Measurements from ENCODE around the gene NPFF.
A peak's percentile ranks its signal among the peaks of the same experiment; 100 is the strongest.

Gene NPFF

DNA sequence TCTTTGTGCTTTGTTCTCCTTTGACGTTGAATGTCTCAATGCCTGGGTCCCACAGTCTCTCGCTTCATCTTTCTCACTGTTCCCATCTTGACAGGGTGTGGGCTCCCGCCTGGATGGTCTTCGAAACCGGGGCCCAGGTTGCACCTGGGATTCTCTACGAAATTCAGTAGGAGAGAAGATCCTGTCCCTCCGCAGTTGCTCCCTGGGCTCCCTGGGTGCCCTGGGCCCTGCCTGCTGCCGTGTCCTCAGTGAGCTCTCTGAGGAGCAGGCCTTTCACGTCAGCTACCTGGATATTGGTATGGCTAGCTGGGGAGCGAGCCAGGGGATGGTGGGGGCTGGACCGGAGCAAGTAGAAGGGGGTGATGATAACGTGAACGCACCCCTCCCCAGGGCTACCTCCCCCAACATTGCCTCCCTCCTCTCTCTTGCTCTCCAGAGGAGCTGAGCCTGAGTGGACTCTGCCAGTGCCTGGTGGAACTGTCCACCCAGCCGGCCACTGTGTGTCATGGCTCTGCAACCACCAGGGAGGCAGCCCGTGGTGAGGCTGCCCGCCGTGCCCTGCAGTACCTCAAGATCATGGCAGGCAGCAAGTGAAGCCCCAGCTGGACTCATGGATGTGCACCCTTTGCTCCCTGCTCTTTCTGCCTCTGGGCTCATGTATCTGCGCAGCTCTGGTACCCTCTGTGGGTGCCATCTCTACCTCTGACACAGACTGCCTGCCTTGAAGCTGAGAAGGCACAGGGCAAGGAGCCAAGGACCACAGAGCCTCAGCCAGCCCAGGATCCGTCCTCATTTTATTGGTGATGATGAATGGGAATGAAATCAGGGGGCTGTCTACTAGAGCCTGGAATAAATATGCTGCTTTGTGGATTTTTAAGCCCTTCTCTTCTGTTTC lies 1.5 kb downstream of the NPFF start:
- TF ChIP-seq, protein P1, sequence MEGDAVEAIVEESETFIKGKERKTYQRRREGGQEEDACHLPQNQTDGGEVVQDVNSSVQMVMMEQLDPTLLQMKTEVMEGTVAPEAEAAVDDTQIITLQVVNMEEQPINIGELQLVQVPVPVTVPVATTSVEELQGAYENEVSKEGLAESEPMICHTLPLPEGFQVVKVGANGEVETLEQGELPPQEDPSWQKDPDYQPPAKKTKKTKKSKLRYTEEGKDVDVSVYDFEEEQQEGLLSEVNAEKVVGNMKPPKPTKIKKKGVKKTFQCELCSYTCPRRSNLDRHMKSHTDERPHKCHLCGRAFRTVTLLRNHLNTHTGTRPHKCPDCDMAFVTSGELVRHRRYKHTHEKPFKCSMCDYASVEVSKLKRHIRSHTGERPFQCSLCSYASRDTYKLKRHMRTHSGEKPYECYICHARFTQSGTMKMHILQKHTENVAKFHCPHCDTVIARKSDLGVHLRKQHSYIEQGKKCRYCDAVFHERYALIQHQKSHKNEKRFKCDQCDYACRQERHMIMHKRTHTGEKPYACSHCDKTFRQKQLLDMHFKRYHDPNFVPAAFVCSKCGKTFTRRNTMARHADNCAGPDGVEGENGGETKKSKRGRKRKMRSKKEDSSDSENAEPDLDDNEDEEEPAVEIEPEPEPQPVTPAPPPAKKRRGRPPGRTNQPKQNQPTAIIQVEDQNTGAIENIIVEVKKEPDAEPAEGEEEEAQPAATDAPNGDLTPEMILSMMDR (IDR thresholded peaks at IDR 0.05; ENCODE audit: insufficient read depth, low read depth, low read length, missing control alignments): no peak
- H3K4me3 ChIP-seq (ENCODE audit: low read length): no peak overlapping the region
- DNase-seq (ENCODE audit: low read depth): no peak

DNA sequence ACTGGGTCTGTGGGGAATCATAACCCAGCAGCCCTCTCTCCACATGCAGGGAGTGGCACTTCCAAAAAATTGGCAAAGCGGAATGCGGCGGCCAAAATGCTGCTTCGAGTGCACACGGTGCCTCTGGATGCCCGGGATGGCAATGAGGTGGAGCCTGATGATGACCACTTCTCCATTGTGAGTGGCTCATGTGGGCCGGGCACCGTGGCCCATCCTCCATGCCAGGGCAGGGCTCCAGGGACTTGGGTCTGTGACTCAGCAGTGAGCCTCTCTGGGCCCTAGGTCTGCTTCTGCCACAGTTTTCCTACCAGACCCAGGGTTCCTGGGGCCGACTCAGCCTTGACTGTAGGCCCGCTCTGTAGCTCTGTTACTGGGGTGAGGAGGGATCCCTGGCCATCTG lies 2.2 kb downstream of the NPFF start:
- no peak overlapping the region for H3K4me3 ChIP-seq (ENCODE audit: low read length)
- TF ChIP-seq, protein P1 (IDR thresholded peaks at IDR 0.05; ENCODE audit: insufficient read depth, low read depth, low read length, missing control alignments): no peak
- no peak for DNase-seq (ENCODE audit: low read depth)

DNA sequence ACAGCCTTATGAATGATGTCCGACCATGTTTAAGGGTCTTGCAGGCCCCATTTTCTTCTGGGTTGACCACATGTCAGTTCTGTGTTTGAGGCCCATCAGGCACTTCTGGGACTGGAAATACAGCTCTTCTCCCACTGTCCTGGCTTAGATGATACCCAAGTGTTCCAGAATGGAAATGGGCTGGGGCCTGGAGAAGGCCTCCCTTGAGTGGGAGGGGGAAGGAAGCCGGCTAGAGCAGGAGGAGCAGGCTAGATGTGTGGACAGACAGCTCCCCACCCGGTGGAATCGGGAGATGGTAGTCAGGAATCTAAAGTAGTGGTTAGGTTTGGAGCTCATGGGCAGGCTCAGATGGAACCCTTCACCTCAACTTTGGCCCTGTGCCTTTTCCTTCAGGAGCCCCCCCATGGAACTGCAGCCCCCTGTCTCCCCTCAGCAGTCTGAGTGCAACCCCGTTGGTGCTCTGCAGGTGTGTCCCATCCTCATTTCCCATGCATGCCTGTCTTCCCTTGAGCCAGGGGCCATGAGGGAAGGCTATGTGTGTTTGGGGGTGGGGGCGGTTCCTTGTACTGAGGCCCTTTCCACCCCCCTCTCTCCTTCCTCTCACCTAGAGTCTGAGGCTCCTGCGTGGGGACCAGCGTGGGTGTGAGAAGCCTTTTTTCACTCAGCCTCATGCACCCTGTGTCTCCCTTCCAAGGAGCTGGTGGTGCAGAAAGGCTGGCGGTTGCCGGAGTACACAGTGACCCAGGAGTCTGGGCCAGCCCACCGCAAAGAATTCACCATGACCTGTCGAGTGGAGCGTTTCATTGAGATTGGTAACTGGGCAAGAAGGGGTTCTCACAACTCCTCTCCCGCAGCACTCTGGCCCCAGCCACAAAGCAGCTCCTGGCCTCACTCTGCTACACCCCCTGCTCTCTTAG lies 3.0 kb downstream of the NPFF start:
- TF ChIP-seq, protein P1 (IDR thresholded peaks at IDR 0.05; ENCODE audit: insufficient read depth, low read depth, low read length, missing control alignments): no peak
- no peak overlapping the region for H3K4me3 ChIP-seq (ENCODE audit: low read length)
- DNase-seq (ENCODE audit: low read depth): no peak

DNA sequence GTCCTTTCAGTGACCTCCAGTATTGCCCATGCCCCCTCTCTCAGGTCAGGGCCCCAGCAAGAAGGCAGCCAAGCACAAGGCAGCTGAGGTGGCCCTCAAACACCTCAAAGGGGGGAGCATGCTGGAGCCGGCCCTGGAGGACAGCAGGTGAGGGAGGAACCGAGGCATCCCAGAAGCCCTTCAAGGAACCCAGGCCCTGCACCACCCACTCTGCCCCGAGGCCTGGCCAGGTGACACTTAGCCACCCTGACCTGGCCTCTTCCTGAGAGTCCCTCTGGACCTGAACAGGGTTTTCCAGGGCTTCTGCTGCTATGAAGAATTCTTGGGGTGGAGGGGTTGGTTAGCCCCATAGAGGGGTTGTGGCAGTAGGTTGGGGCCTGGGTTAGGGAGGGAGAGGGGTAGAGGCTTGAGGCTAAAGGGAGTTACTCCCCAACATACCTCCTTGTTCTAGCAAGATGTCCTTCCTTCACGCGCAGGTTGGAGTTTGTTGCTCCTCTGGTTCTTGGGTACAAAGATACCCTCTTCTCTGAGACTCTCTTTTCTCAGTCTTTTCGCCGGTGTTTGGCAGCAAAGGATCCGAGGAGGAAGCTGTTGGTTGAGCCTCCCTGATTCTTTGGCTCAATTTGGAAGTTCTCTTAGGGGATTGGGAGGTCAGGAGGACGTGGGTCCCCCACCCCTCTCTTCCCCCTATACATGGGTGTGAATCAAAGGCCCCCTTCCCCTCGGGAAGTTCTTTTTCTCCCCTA lies 4.1 kb downstream of the NPFF start:
- no peak for DNase-seq (ENCODE audit: low read depth)
- TF ChIP-seq, protein P1 (IDR thresholded peaks at IDR 0.05; ENCODE audit: insufficient read depth, low read depth, low read length, missing control alignments): no peak
- H3K4me3 ChIP-seq (ENCODE audit: low read length): no peak overlapping the region

DNA sequence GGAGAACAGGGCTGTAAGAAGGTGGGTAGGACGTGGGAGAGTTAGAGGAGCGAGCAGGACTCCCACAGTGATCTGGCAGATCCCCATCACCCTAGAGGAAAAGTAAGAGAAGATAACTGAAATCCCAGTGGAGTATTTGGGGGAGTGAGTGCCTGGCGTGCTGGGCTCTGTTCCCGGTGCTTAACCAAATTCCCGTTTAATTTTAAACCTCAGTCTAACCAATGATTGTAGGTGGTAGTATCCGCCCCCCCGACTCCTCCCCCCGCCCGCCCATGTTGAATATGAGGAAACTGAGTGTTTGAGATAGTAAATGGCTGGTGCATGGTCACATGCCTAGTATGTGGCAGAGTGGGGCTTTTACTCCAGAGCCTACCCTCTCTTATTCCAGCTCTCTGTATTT lies 5.0 kb downstream of the NPFF start:
- TF ChIP-seq, protein P1 (IDR thresholded peaks at IDR 0.05; ENCODE audit: insufficient read depth, low read depth, low read length, missing control alignments): no peak
- no peak for DNase-seq (ENCODE audit: low read depth)
- peak overlapping the region; percentile 73 for H3K4me3 ChIP-seq (ENCODE audit: low read length)

DNA sequence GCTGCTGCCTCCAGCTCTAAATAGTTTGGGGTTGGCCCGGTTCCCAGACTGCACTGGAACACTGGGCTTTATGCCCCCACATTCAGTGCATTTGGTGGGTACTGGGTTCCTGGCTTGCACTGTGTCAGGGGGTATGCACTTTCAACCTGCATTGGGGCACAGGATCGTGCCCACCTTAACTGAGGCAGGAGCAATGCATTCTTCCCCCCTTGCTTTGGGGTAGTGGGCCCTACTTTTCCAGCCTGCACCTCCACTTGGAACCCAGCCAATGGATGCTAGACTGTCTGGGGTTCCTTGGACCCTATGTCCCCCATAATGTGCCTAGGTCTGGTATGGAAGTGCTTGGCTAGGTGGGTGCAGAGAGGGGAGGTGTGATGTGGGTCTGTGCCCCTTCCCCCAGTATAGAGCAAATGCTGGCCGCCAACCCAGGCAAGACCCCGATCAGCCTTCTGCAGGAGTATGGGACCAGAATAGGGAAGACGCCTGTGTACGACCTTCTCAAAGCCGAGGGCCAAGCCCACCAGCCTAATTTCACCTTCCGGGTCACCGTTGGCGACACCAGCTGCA lies 5.6 kb downstream of the NPFF start:
- TF ChIP-seq, protein P1 (IDR thresholded peaks at IDR 0.05; ENCODE audit: insufficient read depth, low read depth, low read length, missing control alignments): no peak
- no peak for DNase-seq (ENCODE audit: low read depth)
- H3K4me3 ChIP-seq (ENCODE audit: low read length): peak overlapping the region; percentile 73

Data from epithelial cell of esophagus (primary cell).